ENCODE results near the gene SMPD2.

Gene SMPD2

GRCh38 chr6:109458774-109459531, 18.4 kb downstream of the SMPD2 start:
- in situ Hi-C loops (cut with HindIII; ENCODE audit: low sequenced_read_pairs): no loop called here

- in situ Hi-C loops (cut with HindIII; ENCODE audit: low sequenced_read_pairs): loop anchor here (10.0 kb wide), 1 partner anchor 85 kb away; no protein-coding TSS in a partner anchor
Measured at GRCh38 chr6:109460161-109460829, 19.8 kb downstream of the SMPD2 start.

- in situ Hi-C loops (cut with HindIII; ENCODE audit: low sequenced_read_pairs): loop anchor here (10.0 kb wide), 1 partner anchor 86 kb away; no protein-coding TSS in a partner anchor
Measured at GRCh38 chr6:109461205-109461604, 20.7 kb downstream of the SMPD2 start.

- in situ Hi-C loops (cut with HindIII; ENCODE audit: low sequenced_read_pairs): loop anchor here (10.0 kb wide), 1 partner anchor 87 kb away; no protein-coding TSS in a partner anchor
Measured at GRCh38 chr6:109461733-109462526, 21.4 kb downstream of the SMPD2 start.

- in situ Hi-C loops (cut with HindIII; ENCODE audit: low sequenced_read_pairs): loop anchor here (10.0 kb wide), 1 partner anchor 91 kb away; no protein-coding TSS in a partner anchor
Measured at GRCh38 chr6:109465772-109466171, 25.2 kb downstream of the SMPD2 start.

- in situ Hi-C loops (cut with HindIII; ENCODE audit: low sequenced_read_pairs): loop anchor here (10.0 kb wide), 1 partner anchor 92 kb away; no protein-coding TSS in a partner anchor
Measured at GRCh38 chr6:109466212-109466923, 25.8 kb downstream of the SMPD2 start.

- in situ Hi-C loops (cut with HindIII; ENCODE audit: low sequenced_read_pairs): loop anchor here (10.0 kb wide), 1 partner anchor 93 kb away; no protein-coding TSS in a partner anchor
Measured at GRCh38 chr6:109467696-109468095, 27.2 kb downstream of the SMPD2 start.

GRCh38 chr6:109469591-109470189, 29.2 kb downstream of the SMPD2 start:
- in situ Hi-C loops (cut with HindIII; ENCODE audit: low sequenced_read_pairs): loop anchor here (10.0 kb wide), 1 partner anchor 95 kb away; no protein-coding TSS in a partner anchor

- in situ Hi-C loops (cut with HindIII; ENCODE audit: low sequenced_read_pairs): no loop called here
Measured at GRCh38 chr6:109471105-109471810, 30.7 kb downstream of the SMPD2 start.

GRCh38 chr6:109472132-109472995, 31.8 kb downstream of the SMPD2 start:
- in situ Hi-C loops (cut with HindIII; ENCODE audit: low sequenced_read_pairs): no loop called here

GRCh38 chr6:109473120-109473519, 32.6 kb downstream of the SMPD2 start:
- in situ Hi-C loops (cut with HindIII; ENCODE audit: low sequenced_read_pairs): no loop called here

GRCh38 chr6:109474995-109475394, 34.5 kb downstream of the SMPD2 start:
- in situ Hi-C loops (cut with HindIII; ENCODE audit: low sequenced_read_pairs): no loop called here

GRCh38 chr6:109475625-109476024, 35.1 kb downstream of the SMPD2 start:
- in situ Hi-C loops (cut with HindIII; ENCODE audit: low sequenced_read_pairs): no loop called here

- in situ Hi-C loops (cut with HindIII; ENCODE audit: low sequenced_read_pairs): no loop called here
Measured at GRCh38 chr6:109477184-109477583, 36.7 kb downstream of the SMPD2 start.

GRCh38 chr6:109477725-109478124, 37.2 kb downstream of the SMPD2 start:
- in situ Hi-C loops (cut with HindIII; ENCODE audit: low sequenced_read_pairs): no loop called here

- in situ Hi-C loops (cut with HindIII; ENCODE audit: low sequenced_read_pairs): no loop called here
Measured at GRCh38 chr6:109478222-109478805, 37.8 kb downstream of the SMPD2 start.

GRCh38 chr6:109478841-109479624, 38.5 kb downstream of the SMPD2 start:
- in situ Hi-C loops (cut with HindIII; ENCODE audit: low sequenced_read_pairs): no loop called here

Data from endothelial cell of hepatic sinusoid (primary cell).